ENCODE measurements around the gene CDIPT. TPM values are rescaled to one million over a fixed set of nuclear protein-coding genes. Genes with fewer than 3 reads are reported as not detected.
A peak's percentile ranks its signal among the peaks of the same experiment; 100 is the strongest.

Gene CDIPT
- total and polyA plus RNA-seq, 2 of the 13 experiments (the other 11 are each of a cell fraction or from before 2014, with no cell fraction given) = 54.9 to 97.5 TPM

GRCh38 chr16:29815793-29816693 lies 47.0 kb downstream of the CDIPT start, which contains the start of gene PAGR1 (continued):
- TF ChIP-seq HMG20B (CRISPR knock-in tag; conservative IDR thresholded peaks at IDR 0.05) (peak; percentile 41; the same call in 1 of the 2 replicates), ATF4 (CRISPR knock-in tag; IDR thresholded peaks at IDR 0.05) (no peak), STAG1 (CRISPR knock-in tag; IDR thresholded peaks at IDR 0.05) (peak; percentile 69), ZNF343 (CRISPR knock-in tag; IDR thresholded peaks at IDR 0.05) (peak; percentile 94), CREM (IDR thresholded peaks at IDR 0.05) (peak; percentile 91), CREM (CRISPR knock-in tag; IDR thresholded peaks at IDR 0.05) (no peak), NPAS2 (CRISPR knock-in tag; IDR thresholded peaks at IDR 0.05; ENCODE audit: borderline replicate concordance) (no peak), POGZ (CRISPR knock-in tag; IDR thresholded peaks at IDR 0.05) (peak; percentile 87), POGK (CRISPR knock-in tag; conservative IDR thresholded peaks at IDR 0.05) (peak; percentile 94), ZNF670 (CRISPR knock-in tag; IDR thresholded peaks at IDR 0.05; ENCODE audit: borderline replicate concordance) (0 out of 2 replicates have a peak, but pooled peaks have one; percentile 53), ZNF260 (CRISPR knock-in tag; IDR thresholded peaks at IDR 0.05; ENCODE audit: borderline replicate concordance, low read depth) (no peak), ZNF513 (CRISPR knock-in tag; conservative IDR thresholded peaks at IDR 0.05) (0 out of 2 replicates have a peak, but pooled peaks have one; percentile 18), ZIK1 (CRISPR knock-in tag; IDR thresholded peaks at IDR 0.05; ENCODE audit: borderline replicate concordance, low read depth) (no peak), ZBTB49 (CRISPR knock-in tag; IDR thresholded peaks at IDR 0.05; ENCODE audit: borderline replicate concordance) (no peak; the same call in 1 of the 2 replicates)
